ENCODE data around the gene MYO7B.

The MYO7B gene

DNA sequence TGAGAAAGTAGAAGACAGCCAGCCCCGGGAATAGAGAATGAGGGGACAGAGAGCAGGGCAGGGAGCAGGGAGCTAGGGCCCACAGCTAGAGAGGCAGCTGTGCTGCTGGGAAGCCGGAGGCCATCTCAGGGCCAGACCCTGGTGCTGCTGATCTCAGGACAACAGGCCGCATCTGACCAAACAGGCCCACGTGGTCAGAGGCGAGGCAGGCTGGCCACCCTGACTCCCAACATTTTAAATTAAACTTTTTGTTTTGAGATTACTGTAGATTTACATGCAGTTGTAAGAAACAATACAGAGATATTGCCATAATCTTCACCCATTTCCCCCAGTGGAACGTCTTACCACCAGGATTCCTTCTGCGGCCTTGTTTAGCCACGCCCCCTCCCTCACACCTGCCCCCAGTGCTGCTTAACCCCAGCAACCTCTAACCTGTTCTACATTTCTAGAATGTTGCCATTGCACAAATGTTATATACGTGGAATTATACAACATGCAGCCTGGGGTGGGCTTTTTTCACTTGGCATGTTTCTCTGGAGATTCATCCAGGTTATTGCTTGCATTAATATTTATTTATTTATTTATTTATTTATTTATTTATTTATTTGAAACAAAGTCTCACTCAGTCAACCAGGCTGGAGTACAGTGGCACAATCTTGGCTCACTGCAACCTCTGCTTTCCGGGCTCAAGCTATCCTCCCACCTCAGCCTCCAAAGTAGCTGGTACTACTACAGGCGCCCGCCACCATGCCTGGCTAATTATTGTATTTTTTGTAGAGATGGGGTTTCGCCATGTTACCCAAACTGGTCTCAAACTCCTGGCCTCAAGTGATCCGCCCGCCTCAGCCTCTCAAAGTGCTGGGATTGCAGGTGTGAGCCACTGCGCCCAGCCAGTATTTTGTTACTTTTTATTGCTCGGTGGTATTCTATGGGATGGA lies 61.8 kb downstream of the MYO7B start:
- Histone ChIP-seq H2AFZ (ENCODE audit: low read length) (no peak overlapping the region), H3K27me3 (ENCODE audit: insufficient read depth, low read length) (peaks cover 3% of the 10 kb centered on the region; the same call in 1 of the 2 replicates), H3K79me2 (ENCODE audit: insufficient read depth, low read length) (no peaks in the 10 kb centered on the region), H3K9me3 (ENCODE audit: low read length) (0 out of 2 replicates have a peak, but pooled peaks cover 5% of the 10 kb centered on the region), H3F3A (ENCODE audit: insufficient read depth, low read length) (no peaks in the 10 kb centered on the region), H3K4me1 (ENCODE audit: insufficient read depth, low read length, severe bottlenecking) (no peaks in the 10 kb centered on the region), H3K36me3 (ENCODE audit: insufficient read depth, low read length) (no peaks in the 10 kb centered on the region), H4K20me1 (ENCODE audit: insufficient read depth, low read length) (no peaks in the 10 kb centered on the region), H3K9me2 (ENCODE audit: low read depth, low read length) (no peaks in the 10 kb centered on the region), H3K4me2 (ENCODE audit: low read length) (no peak overlapping the region), H3K27ac (ENCODE audit: low read depth, low read length, poor library complexity, severe bottlenecking) (no peak overlapping the region), H3K9ac (ENCODE audit: low read length) (no peak overlapping the region), H3K4me3 (ENCODE audit: low read depth, low read length, poor library complexity, severe bottlenecking) (no peak overlapping the region)
- TF ChIP-seq, protein P1, sequence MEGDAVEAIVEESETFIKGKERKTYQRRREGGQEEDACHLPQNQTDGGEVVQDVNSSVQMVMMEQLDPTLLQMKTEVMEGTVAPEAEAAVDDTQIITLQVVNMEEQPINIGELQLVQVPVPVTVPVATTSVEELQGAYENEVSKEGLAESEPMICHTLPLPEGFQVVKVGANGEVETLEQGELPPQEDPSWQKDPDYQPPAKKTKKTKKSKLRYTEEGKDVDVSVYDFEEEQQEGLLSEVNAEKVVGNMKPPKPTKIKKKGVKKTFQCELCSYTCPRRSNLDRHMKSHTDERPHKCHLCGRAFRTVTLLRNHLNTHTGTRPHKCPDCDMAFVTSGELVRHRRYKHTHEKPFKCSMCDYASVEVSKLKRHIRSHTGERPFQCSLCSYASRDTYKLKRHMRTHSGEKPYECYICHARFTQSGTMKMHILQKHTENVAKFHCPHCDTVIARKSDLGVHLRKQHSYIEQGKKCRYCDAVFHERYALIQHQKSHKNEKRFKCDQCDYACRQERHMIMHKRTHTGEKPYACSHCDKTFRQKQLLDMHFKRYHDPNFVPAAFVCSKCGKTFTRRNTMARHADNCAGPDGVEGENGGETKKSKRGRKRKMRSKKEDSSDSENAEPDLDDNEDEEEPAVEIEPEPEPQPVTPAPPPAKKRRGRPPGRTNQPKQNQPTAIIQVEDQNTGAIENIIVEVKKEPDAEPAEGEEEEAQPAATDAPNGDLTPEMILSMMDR (IDR thresholded peaks at IDR 0.05; ENCODE audit: low read length): no peak
- TF ChIP-seq EZH2 (IDR thresholded peaks at IDR 0.05; ENCODE audit: borderline replicate concordance, low read length): no peak

DNA sequence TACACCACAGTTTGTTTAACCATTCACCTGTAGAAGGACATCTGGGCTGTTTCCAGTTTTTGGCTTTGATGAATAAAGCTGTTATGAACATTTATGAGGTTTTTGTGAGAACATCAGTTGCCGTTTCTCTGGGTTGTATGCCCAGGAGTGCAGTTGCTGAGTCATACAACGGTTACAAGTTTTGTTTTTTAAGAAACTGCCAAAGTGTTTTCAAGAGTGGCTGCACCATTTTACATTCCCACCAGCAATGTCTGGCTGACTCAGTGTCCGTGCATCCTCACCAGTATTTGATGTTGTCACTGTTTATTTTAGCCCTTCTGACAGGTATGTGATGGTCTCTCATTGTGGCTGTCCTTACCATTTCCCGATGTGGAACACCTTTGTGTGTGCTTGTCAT lies 62.5 kb downstream of the MYO7B start:
- Histone ChIP-seq H3F3A (ENCODE audit: insufficient read depth, low read length) (no peaks in the 10 kb centered on the region), H4K20me1 (ENCODE audit: insufficient read depth, low read length) (no peaks in the 10 kb centered on the region), H3K9ac (ENCODE audit: low read length) (no peak overlapping the region), H3K9me2 (ENCODE audit: low read depth, low read length) (no peaks in the 10 kb centered on the region), H2AFZ (ENCODE audit: low read length) (no peak overlapping the region), H3K36me3 (ENCODE audit: insufficient read depth, low read length) (no peaks in the 10 kb centered on the region), H3K4me3 (ENCODE audit: low read depth, low read length, poor library complexity, severe bottlenecking) (no peak overlapping the region), H3K27me3 (ENCODE audit: insufficient read depth, low read length) (peaks cover 4% of the 10 kb centered on the region; the same call in 1 of the 2 replicates), H3K4me1 (ENCODE audit: insufficient read depth, low read length, severe bottlenecking) (no peaks in the 10 kb centered on the region), H3K79me2 (ENCODE audit: insufficient read depth, low read length) (no peaks in the 10 kb centered on the region), H3K9me3 (ENCODE audit: low read length) (peaks cover 5% of the 10 kb centered on the region; the same call in 1 of the 2 replicates), H3K4me2 (ENCODE audit: low read length) (no peak overlapping the region), H3K27ac (ENCODE audit: low read depth, low read length, poor library complexity, severe bottlenecking) (no peak overlapping the region)
- no peak for TF ChIP-seq EZH2 (IDR thresholded peaks at IDR 0.05; ENCODE audit: borderline replicate concordance, low read length)
- TF ChIP-seq, protein P1 (IDR thresholded peaks at IDR 0.05; ENCODE audit: low read length): no peak

DNA sequence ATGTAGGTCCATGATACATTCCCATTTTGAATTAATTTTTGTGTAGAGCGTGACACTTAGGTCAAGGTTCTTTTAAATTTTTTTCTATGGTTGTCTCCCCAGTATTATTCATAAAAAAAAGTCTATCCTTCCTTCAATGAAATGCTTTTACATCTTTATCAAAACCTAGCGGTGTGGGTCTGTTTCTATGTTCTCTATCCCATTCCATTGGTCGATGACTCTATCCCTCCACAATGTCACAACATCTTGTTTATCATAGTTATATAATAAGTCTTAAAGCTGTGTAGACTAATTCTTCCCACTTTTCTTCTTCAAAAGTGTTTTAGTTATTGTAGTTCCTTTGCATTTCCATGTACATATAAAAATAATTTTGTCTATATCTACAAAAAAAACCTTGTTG lies 63.2 kb downstream of the MYO7B start:
- Histone ChIP-seq H3K27me3 (ENCODE audit: insufficient read depth, low read length) (peaks cover 8% of the 10 kb centered on the region; the same call in 1 of the 2 replicates), H4K20me1 (ENCODE audit: insufficient read depth, low read length) (no peaks in the 10 kb centered on the region), H3K4me1 (ENCODE audit: insufficient read depth, low read length, severe bottlenecking) (no peaks in the 10 kb centered on the region), H3K9me2 (ENCODE audit: low read depth, low read length) (no peaks in the 10 kb centered on the region), H3K79me2 (ENCODE audit: insufficient read depth, low read length) (no peaks in the 10 kb centered on the region), H3K9ac (ENCODE audit: low read length) (no peak overlapping the region), H3K9me3 (ENCODE audit: low read length) (peaks cover 5% of the 10 kb centered on the region; the same call in 1 of the 2 replicates), H3K27ac (ENCODE audit: low read depth, low read length, poor library complexity, severe bottlenecking) (no peak overlapping the region), H3K4me2 (ENCODE audit: low read length) (no peak overlapping the region), H3K4me3 (ENCODE audit: low read depth, low read length, poor library complexity, severe bottlenecking) (no peak overlapping the region), H2AFZ (ENCODE audit: low read length) (no peak overlapping the region), H3F3A (ENCODE audit: insufficient read depth, low read length) (no peaks in the 10 kb centered on the region), H3K36me3 (ENCODE audit: insufficient read depth, low read length) (no peaks in the 10 kb centered on the region)
- TF ChIP-seq, protein P1 (IDR thresholded peaks at IDR 0.05; ENCODE audit: low read length): no peak
- TF ChIP-seq EZH2 (IDR thresholded peaks at IDR 0.05; ENCODE audit: borderline replicate concordance, low read length): no peak

Measured in OCI-LY1 (cell line).